AG09319 (cell line): ENCODE results near the gene N4BP2L1.

Source experiments
- DNase-seq: peaks from one replicate; pipeline ENCODE4 v3.0.0-alpha.2; 2010; ENCODE audit warnings: low read depth; ENCODE audit errors: extremely low read depth
- TF ChIP-seq, protein P1 (sequence below): IDR thresholded peaks from 2 replicates; pipeline ENCODE4 v1.5.1; 2011; ENCODE audit warnings: low read depth, mild to moderate bottlenecking, inconsistent platforms, low read length, moderate library complexity

N4BP2L1 gene

DNA sequence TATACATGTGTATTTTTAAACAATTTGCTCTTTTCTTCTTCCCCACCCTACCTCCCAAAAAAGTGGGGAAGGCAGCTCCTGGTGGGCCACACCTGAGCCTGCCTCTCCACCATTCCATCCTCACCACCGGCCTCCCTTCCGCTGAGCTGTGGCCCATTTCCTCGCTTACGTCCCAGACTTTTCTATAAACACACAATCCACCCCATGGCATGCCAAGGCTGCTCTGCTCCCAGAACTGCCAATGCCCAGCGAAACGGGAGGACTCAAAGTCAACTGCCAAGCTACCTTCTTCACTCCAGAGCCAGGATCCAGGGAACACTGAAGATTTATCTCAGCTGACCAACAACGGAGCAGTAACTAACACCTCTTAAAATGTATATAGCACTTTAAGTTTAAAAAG lies 2.8 kb downstream of the N4BP2L1 start:
- no peak for DNase-seq
- TF ChIP-seq, protein P1, sequence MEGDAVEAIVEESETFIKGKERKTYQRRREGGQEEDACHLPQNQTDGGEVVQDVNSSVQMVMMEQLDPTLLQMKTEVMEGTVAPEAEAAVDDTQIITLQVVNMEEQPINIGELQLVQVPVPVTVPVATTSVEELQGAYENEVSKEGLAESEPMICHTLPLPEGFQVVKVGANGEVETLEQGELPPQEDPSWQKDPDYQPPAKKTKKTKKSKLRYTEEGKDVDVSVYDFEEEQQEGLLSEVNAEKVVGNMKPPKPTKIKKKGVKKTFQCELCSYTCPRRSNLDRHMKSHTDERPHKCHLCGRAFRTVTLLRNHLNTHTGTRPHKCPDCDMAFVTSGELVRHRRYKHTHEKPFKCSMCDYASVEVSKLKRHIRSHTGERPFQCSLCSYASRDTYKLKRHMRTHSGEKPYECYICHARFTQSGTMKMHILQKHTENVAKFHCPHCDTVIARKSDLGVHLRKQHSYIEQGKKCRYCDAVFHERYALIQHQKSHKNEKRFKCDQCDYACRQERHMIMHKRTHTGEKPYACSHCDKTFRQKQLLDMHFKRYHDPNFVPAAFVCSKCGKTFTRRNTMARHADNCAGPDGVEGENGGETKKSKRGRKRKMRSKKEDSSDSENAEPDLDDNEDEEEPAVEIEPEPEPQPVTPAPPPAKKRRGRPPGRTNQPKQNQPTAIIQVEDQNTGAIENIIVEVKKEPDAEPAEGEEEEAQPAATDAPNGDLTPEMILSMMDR, result no peak

DNA sequence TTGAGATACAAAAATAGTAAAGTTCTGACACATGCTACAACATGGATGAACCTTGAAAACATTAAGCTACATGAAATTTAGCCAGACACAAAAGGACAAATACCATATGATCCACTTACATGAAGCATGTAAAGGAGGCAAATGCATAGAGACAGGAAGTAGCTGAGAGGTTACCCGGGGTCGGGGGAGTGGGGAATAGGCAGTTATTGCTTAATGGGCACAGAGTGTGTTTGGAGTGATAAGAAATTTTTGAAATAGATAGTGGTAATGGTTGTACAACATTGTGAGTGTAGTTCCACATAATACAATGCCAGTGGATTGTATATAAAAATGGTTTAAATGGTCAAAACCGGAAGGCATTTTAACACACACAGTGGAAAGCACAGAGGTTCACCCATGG lies 4.3 kb downstream of the N4BP2L1 start:
- DNase-seq, result no peak
- TF ChIP-seq, protein P1, result no peak

DNA sequence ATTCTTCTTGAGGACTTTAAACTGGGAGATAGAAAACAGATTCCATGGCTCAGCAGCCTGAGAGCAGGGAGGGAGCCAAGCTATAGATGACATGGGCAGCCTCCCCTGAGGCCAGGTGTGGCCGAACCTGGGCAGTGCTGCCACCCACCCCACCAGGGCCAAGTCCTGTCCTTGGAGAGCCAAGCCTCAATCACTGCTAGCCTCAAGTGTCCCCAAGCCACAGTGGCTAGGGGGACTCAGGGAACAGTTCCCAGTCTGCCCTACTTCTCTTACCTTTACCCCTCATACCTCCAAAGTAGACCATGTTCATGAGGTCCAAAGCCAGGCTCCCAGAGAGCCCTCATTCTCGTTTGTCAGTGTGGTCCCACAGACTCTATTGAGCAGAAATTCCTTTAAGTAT lies 8.1 kb downstream of the N4BP2L1 start:
- DNase-seq, result no peak
- TF ChIP-seq, protein P1, result no peak

DNA sequence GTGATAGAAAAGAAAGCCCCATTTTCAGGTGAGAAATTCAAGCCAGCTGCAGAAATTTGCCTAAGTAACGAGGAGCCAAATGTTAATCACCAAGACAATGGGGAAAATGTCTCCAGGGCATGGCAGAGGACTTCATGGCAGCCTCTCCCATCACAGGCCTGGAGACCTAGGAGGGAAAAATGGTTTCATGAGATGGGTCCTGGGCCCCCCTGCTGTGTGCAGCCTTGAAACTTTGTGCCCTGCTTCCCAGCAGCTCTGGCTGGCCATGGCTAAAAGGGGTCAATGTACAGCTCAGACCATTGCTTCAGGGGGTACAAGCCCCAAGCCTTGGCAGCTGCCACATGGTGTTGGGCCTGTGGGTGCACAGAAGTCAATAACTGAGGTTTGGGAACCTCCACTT lies 9.9 kb downstream of the N4BP2L1 start:
- TF ChIP-seq, protein P1, result no peak
- DNase-seq, result no peak

DNA sequence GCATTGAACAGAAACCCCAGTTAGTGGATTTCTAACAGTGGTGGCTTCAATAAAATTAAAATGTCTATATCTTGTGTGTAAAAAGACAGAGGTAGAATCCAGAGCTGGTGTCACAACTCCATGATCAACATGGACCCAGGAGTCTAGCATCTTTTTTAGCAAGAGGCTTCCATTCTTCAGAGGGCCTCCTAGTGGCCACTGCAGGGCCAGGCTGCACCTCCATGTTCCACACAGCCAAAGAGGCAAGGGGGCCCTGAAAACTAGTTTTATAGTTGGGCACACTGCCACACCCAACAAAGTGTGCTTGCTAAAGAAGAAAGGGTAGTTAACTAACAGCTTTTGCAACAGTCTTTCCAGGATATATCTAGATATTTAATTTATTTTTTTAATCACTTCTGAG lies 12.9 kb downstream of the N4BP2L1 start:
- TF ChIP-seq, protein P1, result peak; percentile 44
- no peak for DNase-seq

DNA sequence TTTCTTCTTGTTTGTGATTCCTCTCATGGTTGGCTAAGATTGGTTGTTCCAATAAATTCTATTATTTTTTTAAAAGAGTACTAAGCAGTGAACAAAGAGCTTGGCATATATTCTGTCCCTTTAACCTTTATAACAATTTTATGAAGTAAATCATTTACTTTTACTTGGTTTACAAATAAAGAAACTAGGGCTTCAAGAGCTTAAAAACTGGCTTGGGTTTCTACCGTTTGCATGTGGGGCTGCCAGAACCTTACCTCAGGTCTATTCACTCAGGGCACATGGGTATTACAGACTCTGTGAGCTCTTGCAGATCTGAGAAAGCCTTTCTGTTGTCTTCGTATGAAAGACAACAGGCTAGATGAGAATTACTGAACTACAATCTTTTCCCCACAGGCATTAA lies 13.3 kb downstream of the N4BP2L1 start:
- TF ChIP-seq, protein P1, result no peak
- DNase-seq, result no peak

DNA sequence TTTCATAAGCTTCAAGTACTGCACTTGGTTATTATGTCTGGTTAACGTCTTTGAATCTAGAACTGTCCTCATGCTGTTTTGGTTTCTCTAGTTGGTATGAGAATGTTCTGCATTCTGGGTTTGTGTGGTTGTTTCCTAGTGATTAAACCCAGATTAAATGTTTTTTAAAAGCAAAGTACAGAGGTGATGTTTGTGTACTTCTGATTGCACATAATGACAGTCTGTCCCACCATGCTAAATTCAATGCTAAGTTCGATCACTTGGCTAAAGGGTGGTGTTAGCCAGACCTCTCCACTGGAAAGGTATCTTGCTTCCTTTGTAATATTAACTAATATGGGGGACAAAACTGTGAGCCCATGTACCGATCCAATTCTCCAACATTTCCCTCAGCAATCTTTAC lies 14.6 kb downstream of the N4BP2L1 start:
- DNase-seq, result no peak
- TF ChIP-seq, protein P1, result no peak
